ENCODE measurements around the gene SF3A1.

The SF3A1 gene

DNA sequence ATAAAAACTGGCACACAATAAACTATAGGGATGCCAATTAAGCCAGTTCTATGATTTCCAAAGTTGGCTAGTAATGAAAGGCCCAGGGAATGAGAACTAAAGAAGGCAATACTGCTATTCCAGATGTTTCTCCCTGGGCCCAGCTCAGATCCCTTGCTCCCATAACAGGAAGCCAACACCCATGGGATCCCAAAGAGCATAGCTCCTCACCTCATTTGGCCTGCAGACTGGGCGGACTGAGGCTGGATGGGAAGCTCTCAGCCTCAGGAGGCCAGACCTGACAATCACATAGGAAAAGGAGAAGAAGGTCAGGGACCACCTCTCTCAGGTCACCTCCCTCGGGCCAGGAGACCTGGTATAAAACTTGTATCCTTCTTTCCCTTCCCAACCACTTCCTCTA, 35.2 kb downstream of the SF3A1 start:
- DNase-seq: no peak

DNA sequence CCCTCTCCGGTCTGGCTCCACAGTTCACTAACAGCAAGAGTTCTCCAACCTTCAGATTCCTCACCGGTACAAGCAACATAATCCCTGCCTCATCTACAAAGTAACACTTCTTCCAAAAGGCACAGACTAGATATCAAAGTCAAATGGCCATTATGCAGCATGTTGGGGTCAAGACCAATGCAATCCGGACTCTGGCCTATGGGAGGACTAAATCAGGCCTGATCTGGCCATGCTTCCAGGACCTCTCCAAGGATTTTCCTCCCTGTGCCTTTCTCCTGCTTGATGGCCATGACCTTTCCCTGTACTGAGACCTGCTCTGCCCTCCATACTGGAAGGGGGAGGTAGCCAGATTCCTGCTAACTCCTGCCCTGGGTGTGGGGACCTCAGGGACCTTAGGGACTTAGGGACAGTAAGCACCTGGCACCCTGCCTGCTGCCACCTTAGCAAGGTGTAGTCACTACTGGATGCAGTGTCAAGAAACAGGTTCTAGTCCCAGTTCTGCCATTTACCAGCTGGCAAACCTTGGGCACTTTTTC, 36.6 kb downstream of the SF3A1 start:
- DNase-seq: no peak

DNA sequence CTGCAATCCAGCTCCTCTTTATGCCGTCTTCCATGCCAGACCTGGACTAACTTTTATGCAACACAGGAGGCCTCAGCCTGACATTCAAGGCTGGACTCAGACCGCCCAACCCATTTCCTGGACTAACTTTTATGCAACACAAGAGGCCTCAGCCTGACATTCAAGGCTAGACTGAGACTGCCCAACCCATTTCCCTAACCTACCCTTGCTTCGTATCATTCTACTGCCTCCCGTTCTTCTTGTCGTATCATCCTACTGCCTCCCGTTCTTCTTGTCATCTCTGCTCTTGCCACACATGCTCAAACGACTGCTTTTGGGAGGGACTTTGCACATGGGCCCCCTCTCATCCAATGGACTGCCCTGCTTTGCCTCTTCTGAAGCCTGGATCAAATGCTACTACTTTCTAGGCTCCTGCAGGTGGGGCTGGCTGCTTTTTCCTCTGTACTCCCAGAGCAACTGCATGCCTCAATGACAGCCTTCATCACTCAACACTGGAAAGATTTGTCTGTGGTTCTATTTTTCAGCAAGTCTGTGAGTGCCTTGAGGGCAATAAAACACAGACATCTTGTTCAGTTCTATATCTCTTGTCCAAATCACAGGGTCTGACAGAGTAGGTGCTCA, 37.8 kb downstream of the SF3A1 start:
- no peak for DNase-seq

DNA sequence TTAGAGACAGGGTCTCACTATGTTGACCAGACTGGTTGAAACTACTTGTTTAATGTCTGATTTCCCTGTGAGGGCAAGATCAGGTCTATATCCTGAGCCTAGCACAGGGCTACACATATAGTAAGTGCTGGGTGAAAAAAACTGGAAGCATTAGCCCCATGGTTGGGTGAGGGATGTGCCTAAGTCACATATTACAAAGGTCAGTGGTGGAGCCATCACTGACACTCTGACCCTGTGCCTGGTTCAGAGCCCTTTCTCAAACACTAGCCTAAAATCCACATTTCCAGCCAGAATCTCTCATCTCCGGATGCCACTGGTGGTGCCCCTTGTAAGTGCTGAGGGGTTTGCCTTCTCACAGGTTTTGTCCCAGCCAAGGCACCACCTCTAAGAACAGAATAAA, 38.9 kb downstream of the SF3A1 start:
- no peak for DNase-seq

DNA sequence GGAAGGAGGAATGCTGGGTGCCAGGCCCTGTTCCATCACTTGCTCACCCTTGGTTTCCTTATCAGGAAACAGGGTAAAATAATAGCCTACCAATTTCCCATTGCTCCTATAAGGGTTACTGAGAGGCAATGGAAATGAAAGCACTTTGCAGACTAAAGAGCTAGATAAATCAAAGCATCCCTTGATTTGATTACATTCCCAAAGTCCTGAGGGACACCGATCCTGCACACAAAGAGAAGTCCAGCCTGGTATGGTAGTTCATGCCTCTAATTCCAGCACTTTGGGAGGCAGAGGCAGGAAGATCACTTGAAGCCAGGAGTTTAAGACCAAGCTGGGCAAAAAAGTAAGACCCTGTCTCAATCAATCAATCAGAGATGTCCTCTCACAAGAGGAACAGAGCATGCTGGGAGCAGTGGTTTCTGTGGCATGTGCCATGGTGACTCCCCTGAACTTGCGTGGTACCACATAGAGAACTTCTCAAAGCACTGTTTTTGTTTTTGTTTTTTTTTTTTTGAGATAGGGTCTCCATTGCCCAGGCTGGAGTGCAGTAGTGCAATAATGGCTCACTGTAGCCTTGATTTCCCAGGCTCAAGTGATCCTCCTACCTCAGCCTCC, 40.6 kb downstream of the SF3A1 start:
- DNase-seq: no peak

DNA sequence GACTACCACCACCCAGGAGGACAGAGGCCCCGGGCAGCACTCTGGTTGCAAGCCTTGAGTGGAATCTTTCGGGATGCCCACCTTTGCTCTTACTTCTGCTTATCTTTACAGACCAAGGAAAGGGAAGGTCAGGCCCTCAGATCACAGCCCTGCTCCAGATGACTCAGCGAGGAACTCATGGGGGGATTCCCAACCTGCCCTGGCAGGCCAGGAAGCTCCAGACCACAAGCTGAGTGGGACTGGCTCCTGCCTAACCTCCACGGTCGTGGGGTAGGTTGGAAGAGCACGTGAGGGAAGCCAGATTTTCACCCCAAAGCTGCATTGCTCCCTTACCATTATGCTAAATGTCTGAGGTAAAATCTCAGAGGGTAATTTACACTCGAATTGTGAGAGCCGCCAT, 41.8 kb downstream of the SF3A1 start:
- DNase-seq: no peak

DNA sequence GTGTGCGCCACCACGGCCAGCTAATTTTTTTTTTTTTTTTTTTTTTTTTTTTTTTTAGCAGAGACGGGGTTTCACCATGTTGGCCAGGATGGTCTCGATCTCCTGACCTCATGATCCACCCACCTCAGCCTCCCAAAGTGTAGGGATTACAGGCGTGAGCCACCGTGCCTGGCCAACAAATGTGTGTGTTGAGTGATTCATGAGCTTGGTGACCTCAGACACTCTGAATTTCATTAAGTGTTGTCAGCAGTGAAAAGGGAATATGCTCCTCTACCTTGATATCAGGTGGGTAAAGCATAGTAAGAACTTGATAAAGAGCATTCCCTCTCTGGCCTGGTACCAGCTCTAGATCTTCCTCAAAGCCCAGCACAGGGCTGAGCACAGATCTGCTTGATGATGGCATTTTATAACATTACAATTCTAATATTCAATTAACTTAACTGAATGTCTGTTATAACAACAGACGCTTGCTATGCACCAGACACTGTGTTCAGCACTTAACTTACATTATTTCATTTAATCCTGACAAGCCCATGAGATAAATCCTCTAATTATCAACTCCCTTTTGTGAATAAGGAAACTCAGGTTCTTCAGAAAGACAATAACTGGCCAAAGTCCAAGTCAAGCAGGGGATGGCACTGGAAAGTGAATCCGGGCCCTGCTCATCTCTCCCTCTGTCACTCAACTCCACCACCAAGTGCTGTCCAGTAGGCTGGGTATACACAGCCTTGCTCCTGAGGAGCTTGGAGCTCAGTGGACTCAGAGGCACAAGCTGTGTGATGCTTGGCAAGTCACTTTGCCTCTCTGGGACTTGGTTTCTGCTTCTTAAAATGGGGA, 42.9 kb downstream of the SF3A1 start:
- no peak for DNase-seq

DNA sequence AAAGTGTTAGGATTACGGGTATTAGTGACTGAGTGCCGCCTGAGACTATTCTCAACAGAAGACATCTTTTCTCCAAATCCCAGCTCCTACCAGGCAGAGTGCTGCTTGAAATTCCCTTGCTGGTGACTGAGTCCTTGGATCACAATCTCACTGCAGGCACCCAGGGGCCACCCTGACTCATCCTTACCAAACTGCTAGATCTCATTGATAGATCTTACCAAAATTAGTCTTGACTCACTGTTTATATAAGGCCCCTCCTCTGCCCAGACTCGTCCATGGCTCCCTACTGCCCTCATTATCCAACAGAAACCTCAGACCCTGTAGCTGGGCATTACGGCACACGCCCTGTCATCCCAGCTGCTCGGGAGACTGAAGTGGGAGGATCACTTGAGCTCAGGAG, 44.6 kb downstream of the SF3A1 start:
- no peak for DNase-seq

DNA sequence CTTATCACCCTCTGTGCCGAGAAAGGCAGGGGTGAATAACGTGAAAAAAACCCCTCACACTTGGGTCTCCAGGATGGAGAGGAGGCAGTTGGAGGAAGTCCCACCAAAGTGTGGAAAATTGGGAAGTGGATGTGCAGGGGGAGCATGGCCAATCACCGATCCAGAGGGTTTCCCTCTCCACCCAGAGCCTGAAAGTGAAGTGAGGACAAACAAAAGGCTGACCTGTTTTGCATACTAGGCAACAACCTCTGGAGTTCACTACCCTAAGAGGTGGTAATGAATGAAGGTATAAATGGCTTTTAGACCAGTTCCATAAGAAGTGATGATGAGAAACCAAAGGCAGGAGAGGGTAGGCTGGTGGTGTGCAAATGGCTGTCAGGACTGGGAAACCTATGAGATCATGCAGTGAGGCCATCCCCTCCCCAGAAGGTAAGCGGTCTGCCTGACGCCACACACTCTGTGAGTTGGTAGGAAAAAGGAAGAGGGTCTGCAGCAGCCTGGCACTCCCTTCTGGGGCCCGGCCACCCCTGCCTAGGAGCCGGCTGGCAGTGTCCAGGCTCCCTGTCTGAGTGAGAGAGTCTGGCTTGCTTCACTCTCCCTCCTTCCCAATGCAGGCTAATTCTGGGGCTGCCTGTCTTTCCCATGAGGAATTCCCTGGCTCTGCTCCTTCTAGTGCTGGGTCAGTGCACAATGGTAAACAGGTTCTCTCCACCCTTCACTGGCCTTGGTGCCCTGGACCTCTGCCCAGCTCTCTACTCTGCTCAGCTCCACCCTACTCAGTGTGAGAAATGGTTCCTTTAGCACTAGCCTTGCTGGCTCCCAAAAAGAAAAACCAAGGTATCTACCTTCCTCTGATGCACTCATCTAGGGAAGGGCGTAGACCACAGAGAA, 45.6 kb downstream of the SF3A1 start:
- DNase-seq: no peak

DNA sequence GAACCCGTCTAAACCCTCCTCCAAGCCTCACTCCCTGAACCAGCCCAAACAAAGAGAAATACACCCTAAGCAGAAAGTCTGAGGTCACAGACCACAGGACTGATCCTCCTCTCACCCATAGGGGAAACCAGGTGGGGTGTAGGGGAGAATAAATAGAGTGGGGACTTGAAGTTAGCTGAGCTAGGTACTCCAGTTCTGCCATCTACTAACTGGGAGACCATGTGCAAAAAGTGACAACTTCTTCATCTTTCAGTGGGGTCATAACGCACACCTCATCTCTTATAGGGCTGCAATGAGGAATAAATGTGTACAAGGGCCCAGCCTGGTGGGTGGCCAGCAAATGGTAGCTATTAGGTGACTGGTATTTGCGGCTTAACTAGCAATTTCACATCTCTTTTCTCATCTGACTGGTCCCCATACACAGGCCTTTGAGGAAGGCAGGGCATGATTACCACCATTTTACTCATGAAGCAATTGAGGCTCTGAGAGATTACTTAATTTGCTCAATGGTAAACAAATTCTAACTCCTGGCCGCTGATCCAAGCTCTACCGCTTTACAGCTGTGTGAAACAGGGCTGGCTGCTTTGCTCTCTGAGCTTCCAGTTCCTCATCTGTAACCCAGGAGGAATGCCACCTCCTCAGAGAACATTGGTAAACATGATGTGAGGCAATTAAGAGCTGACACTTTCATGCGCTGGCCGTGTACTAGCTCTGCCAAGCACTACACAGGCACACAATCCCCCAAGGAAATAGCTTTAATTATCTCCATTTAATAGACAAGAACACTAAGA, 46.5 kb downstream of the SF3A1 start:
- no peak for DNase-seq

DNA sequence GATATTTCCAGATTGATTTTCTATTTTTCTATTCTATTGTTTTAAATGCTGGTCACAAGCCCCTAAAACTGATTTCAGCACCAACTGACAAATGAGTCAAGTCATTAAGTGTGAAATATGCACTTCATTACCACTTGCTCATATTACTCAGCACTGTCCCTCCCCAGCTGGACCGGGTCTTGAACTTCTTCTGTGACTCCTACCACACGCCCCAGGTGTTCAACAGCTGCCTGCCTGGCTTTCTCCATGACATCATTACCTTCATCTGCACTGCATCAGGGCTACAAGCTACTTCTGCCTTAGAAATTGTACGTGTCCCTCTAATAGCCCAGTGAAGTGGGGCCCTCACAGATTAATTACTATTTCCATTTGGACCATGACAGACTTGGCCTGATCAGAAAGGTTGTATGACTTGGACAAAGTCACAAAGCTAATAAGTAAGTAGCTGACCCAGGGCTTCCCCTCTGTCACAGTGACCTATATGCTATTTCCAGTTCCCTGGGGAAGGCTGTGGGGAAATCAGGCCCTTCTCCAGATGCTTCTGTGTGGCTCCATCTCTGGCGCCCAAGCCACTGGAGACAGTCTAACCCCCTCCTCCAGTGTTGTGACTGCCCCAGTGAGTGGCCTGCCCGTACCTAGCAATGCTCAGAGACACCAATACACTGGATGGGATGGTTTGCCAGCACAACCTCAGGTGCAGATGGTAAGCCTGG, 48.0 kb downstream of the SF3A1 start:
- DNase-seq: no peak

DNA sequence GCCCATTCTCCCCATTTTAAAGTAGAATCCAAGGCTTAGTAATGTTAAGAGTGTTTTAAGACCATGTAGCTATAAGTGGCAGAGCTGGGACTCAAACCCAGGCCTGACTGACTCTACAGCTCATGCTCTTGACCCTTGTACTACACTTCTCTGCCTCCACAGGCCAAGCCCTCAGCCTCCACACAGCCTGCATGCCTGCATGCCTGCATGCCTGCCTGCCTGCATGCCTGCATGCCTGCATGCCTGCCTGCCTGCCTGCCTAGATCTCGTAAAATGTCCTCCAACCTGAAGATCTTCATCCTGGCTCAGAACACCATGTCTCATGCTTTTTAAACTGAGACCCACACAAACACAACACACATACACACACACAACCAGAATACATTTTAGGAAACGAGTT, 48.6 kb downstream of the SF3A1 start:
- DNase-seq: no peak

DNA sequence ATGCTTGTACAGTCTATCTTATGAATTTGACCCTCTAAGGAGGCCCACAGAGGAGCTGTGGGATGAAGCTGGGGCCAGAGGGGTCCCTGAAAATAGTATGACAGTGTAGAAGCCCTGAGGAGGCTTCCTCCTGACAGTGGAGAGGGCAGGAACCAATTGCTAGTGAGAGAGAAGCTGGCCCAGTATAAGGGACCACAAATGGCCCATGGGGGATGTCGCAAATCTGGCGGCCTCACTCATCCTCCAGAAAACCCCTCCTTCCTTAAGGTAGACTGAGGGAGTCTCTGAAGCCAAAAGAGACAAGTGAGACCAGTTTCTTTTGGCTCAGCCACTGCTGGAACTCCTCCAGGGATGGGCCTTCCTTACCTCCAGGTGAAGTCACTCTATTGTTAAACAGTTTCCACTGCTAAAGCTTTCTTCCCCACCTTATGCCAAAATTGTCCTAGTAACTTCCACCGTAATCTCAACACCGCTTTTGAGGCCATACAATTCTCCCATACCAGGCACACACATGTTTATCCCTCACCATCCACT, 49.6 kb downstream of the SF3A1 start:
- no peak for DNase-seq

DNA sequence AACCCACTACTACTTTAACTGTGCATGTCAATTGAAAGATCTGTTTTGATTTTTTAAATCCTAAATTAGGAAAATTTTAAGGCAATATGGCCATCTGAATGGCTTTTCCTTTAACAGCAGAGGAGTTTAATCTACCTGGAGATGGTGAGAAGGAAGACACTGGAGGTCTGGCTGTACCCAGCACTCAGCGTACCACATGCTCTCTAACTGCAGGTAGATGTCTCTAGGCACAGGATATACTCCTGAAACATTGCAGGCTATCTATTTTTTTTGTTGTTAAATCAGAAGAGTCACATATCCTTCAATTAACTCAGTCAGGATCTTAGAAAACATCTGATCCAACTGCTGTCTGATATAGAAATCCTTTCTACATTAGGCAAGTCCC, 50.1 kb downstream of the SF3A1 start:
- DNase-seq: no peak

DNA sequence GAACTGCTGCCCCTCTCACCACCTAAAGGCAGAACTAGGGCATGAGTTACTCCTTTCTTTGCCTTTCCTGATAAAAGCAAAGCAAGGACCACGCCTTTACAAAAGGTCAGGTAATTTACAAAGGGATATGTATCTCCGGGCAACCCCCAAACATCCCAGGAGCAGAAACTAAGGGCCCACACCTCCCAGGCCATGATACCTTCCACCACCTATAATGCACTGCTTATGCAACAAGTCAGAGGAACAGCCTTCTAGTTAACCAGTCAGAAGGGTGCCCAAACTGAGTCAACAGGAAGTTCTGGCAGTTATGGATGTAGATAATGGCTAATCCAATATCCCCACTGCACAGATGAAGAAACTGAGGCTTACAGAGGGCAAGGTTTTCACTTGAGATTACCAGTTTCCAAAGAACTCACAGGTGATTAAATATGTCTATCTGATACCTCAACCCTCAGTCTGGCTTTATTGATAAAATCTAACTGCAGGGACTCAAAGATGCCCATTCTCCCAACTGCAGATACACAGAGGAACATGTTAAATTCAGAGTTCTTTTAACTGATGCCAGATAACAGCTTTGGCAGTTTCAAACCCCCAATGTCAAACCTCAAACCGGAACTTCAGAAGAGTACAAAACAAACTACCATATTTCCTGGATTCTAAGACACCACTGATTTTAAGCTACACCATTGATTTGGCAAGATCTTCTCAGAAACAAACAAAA, 50.6 kb downstream of the SF3A1 start:
- no peak for DNase-seq

DNA sequence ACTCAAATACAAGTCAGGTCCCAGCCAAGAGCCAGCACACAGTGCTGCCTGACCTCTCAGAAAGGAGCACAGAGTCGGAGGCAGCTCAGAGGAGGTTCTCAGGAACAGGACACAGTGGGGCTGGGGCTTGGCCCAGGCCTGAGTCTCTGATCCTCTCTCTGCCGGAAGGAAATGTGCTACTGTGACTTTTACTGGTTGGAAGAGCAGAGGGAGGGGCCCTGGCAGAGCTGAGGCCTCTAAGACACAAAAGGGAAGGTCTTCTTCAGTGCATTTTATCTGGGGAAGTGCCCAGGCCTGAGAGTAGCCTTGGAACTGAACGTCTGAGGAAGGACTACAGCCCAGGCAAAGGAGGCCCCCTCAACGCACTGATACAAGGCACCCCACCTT, 51.2 kb downstream of the SF3A1 start:
- no peak for DNase-seq

DNA sequence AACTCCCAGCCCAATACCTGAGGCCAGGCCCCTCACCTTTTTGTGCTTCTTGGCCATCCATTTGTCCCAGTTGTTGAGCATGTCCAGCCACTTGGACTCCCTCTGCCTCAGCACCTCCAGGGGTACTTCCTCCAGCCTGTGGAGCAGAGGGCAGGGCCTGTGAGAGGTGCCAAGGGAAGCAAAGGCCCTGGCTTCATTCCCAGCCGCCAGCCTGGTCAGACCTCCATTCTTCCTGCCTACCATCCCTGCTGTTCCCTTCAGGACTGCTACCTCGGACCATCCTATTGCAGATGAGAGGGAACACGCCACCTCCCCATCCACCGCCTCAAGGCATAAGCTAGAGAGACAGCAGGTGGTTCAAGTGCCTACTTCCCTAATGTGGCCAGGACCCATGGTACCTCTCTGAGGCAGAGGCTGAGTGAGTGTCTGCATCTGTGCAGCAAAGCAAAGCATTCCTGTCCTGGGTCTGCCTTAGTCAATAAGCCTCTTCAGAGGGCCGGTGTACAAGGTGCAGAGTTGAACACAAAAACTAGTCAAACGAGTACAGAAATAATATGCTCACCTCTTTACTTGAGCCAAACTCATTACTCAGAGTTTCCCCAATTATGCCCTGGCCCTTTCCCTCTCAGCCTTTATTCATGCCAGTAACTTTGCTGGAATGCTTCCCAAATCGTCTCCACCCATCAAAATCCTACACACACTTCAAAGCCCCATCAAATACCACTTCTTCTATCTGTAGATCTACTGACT, 52.0 kb downstream of the SF3A1 start:
- no peak for DNase-seq

DNA sequence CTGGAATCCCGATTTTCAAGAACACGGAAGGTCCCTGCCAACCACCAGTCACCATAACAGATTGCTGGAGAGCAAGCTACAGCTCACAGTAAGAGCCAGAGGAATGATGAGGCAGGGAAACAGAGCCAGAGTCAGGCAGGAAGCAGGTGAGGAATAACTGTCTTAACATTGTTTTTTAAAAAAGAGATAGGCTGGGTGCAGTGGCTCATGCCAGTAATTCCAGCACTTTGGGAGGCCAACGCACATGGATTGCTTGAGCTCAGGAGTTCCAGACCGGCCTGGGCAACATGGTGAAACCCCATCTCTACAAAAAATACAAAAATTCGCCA, 53.9 kb downstream of the SF3A1 start:
- DNase-seq: no peak

DNA sequence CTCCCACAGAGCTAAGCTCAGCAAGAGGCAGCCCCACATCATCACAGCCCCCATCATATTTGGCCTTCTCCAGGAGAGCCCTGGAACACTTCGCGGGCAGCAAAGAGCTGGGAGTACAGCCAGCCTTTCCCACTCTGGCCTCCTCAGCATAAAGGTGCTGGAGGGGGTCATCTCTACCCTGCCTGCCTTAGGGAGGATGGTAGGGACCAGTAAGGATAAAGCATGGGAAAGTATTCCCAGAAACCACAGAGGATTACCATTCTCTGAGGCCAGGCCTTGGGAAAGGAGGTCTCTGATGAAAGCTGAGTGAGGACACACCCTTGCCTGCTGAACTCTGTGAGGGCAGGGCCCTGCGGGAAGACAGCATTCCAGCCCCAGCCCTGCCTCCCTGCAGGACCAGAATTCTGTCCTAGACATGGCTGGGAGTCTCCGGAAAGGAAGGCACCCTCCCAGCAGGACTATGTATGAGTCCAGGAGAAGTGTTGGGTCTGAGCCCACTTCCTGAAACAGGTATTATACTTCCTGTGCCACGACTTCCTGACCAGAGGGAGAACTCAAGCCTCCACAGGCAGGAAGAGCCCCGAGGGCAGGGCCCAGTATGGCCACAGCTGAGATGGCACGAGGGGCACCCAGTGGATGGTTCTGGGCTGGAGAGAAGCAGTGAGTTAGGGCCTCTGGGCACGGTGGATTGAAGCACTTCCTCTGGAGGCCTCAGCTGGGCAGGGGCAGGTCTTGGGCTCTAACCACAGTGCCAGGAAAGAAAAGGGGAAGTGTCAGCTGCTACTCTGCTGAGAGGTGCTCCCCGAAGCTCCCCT, 54.5 kb downstream of the SF3A1 start:
- DNase-seq: no peak
